PC-3 (cell line): ENCODE data around the gene RIMBP2. TPM values are rescaled to one million over a fixed set of nuclear protein-coding genes. Genes with fewer than 3 reads are reported as not detected.

ENCODE experiments used
- ATAC-seq: fragments of 200-7000 bp; cut with Tn5 transposase; 2 replicates; pipeline ENCODE4 v1.9.1; 2020; ENCODE audit warnings: mild to moderate bottlenecking, moderate library complexity
- BruUV-seq: library from RNA; stranded (reverse); fragments of 400-500 nt; replicated peaks from 2 replicates; lab custom pipeline; 2021; lab: Mats Ljungman, UMichigan
- CTCF ChIA-PET: fragments of 300-600 bp; sonication (Branson Sonifier 250); formaldehyde crosslinking; loops from one replicate; lab custom pipeline; 2022; ENCODE audit warnings: antibody characterized with exemption; lab: Charles Lee
- POLR2A ChIA-PET: fragments of 300-600 bp; sonication (Branson Sonifier 250); formaldehyde crosslinking; loops from one replicate; lab custom pipeline; 2022; ENCODE audit warnings: antibody characterized with exemption; ENCODE audit not compliant: unreplicated experiment; lab: Charles Lee
- DNase-seq: peaks from one replicate; pipeline ENCODE4 v3.0.0-alpha.2; 2015
- H2AFZ ChIP-seq: fragments of 300-600 bp; sonication (generic); 2 replicates; pipeline ENCODE4 v1.6.0; 2016; ENCODE audit warnings: antibody characterized with exemption, low read length
- H3F3A ChIP-seq: fragments of 300-600 bp; sonication (generic); one replicate; pipeline ENCODE4 v1.6.0; 2017; ENCODE audit warnings: antibody characterized with exemption, low read length, control low read depth, mild to moderate bottlenecking; ENCODE audit not compliant: unreplicated experiment
- H3K27ac ChIP-seq: fragments of 300-600 bp; sonication (generic); 2 replicates; pipeline ENCODE4 v1.5.1; 2016; ENCODE audit warnings: mild to moderate bottlenecking, low read length
- H3K27me3 ChIP-seq: fragments of 300-600 bp; sonication (generic); 2 replicates; pipeline ENCODE4 v1.6.1; 2016; ENCODE audit warnings: low read length, mixed read lengths
- H3K36me3 ChIP-seq: fragments of 300-600 bp; sonication (generic); 2 replicates; pipeline ENCODE4 v1.6.1; 2016; ENCODE audit warnings: low read depth, mixed run types, low read length, mixed read lengths
- H3K4me1 ChIP-seq: fragments of 300-600 bp; sonication (generic); 2 replicates; pipeline ENCODE4 v1.5.1; 2016; ENCODE audit warnings: low read length; ENCODE audit not compliant: insufficient read depth
- H3K4me2 ChIP-seq: fragments of 300-600 bp; sonication (generic); 2 replicates; pipeline ENCODE4 v1.6.0; 2016; ENCODE audit warnings: low read length
- H3K4me3 ChIP-seq: fragments of 300-600 bp; sonication (generic); 2 replicates; pipeline ENCODE4 v1.5.1; 2016; ENCODE audit warnings: mild to moderate bottlenecking, low read length, mixed read lengths
- H3K79me2 ChIP-seq: fragments of 300-600 bp; sonication (generic); 2 replicates; pipeline ENCODE4 v1.6.1; 2017; ENCODE audit warnings: low read length, mixed read lengths
- H3K9ac ChIP-seq: fragments of 300-600 bp; sonication (generic); 2 replicates; pipeline ENCODE4 v1.6.0; 2016; ENCODE audit warnings: mild to moderate bottlenecking, low read length
- H3K9me2 ChIP-seq: fragments of 300-600 bp; sonication (generic); replicated peaks from 2 replicates; pipeline ENCODE4 v1.6.1; 2016; ENCODE audit warnings: mixed run types, low read length, mixed read lengths
- H3K9me3 ChIP-seq: fragments of 300-600 bp; sonication (generic); 2 replicates; pipeline ENCODE4 v1.6.1; 2016; ENCODE audit warnings: low read length, mixed read lengths
- H4K20me1 ChIP-seq: fragments of 300-600 bp; sonication (generic); 2 replicates; pipeline ENCODE4 v1.6.1; 2016; ENCODE audit warnings: low read length, mixed read lengths
- EZH2 ChIP-seq: fragments of 300-600 bp; sonication (generic); IDR thresholded peaks from one replicate; pipeline ENCODE4 v1.6.1; 2017; ENCODE audit warnings: antibody characterized with exemption, mild to moderate bottlenecking, low read length; ENCODE audit not compliant: unreplicated experiment
- EZH2phosphoT487 ChIP-seq: fragments of 300-600 bp; sonication (generic); IDR thresholded peaks from 2 replicates; pipeline ENCODE4 v1.6.1; 2018; ENCODE audit warnings: mild to moderate bottlenecking, antibody characterized with exemption, low read length, borderline replicate concordance
- intact Hi-C: fragments of 100-400 bp; cut with micrococcal nuclease; formaldehyde crosslinking; loops from 2 replicates; pipeline ENCODE4 v1.9.0; 2023
- total RNA-seq: library from RNA; depleted of rRNA; stranded (reverse); fragments of >200 nt; gene quantifications from 2 replicates; pipeline ENCODE4 v1.2.3, GENCODE V29; 2014
- TF ChIP-seq, protein P1 (sequence below): fragments of 300-600 bp; sonication (generic); conservative IDR thresholded peaks from 2 replicates; pipeline ENCODE4 v1.5.1; 2017; ENCODE audit warnings: antibody characterized with exemption, low read depth, mild to moderate bottlenecking, low read length

Gene RIMBP2
- total RNA-seq, 1 experiment from 2014 or later = not detected

DNA sequence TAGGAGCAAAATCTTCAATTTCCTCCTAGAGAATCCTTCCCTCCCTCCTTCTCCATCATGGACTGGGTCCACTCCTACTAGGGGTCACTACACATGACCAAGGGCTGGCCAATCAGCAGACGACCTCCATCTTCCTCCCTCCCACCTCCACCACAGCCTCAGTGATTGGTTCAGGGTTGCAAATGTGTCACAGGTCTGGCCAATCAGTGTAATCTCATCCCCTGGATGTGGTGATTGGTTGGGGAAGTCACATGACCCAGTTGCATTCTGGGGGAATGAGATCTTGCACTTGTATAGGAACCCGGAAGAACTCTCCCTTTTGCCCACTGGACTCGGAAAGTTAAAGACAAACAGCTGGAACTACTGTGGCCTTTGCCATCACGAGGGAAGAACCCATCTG lies 209.3 kb downstream of the RIMBP2 start:
- DNase-seq = no peak
- no peaks in the 10 kb centered on the region for H3K79me2 ChIP-seq

DNA sequence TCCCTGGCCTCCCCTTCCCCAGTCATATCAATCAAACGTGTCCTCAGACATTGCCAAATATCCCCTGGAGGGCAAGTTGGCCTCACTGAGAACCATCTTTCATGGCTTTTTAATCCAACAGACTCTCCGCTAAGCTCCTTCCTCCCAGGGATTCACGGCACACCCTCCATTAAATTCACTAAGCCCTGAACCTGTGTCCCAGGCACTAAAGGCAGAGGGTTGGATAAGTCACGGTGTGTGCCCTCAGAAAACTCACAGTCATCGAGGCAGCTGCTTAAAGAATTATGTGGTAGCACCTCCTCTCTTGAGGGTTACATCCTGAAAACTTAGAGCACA lies 211.3 kb downstream of the RIMBP2 start:
- Histone ChIP-seq H3K4me3 (no peak overlapping the region), H3K9me2 (no peaks in the 10 kb centered on the region), H3K4me2 (no peak overlapping the region), H3K9ac (no peak overlapping the region), H3K27ac (no peak overlapping the region), H3K79me2 (no peaks in the 10 kb centered on the region), H3K36me3 (no peaks in the 10 kb centered on the region), H3K27me3 (no peaks in the 10 kb centered on the region), H4K20me1 (no peaks in the 10 kb centered on the region), H3K9me3 (no peaks in the 10 kb centered on the region), H3K4me1 (no peaks in the 10 kb centered on the region), H2AFZ (no peak overlapping the region), H3F3A (no peaks in the 10 kb centered on the region)
- ATAC-seq (no peak), DNase-seq (no peak)
- ChIA-PET POLR2A (no interaction called here), CTCF (no interaction called here)
- TF ChIP-seq EZH2 (no peak), EZH2phosphoT487 (no peak)
- TF ChIP-seq, protein P1, sequence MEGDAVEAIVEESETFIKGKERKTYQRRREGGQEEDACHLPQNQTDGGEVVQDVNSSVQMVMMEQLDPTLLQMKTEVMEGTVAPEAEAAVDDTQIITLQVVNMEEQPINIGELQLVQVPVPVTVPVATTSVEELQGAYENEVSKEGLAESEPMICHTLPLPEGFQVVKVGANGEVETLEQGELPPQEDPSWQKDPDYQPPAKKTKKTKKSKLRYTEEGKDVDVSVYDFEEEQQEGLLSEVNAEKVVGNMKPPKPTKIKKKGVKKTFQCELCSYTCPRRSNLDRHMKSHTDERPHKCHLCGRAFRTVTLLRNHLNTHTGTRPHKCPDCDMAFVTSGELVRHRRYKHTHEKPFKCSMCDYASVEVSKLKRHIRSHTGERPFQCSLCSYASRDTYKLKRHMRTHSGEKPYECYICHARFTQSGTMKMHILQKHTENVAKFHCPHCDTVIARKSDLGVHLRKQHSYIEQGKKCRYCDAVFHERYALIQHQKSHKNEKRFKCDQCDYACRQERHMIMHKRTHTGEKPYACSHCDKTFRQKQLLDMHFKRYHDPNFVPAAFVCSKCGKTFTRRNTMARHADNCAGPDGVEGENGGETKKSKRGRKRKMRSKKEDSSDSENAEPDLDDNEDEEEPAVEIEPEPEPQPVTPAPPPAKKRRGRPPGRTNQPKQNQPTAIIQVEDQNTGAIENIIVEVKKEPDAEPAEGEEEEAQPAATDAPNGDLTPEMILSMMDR = no peak
- intact Hi-C loops = no loop called here
- BruUV-seq = no TSS peak

More for the DNA sequence above, 209.3 kb downstream of the RIMBP2 start:
- H3K9me3 ChIP-seq = no peaks in the 10 kb centered on the region
- no peak overlapping the region for H2AFZ ChIP-seq
- no peak overlapping the region for H3K4me3 ChIP-seq
- intact Hi-C loops = no loop called here
- ChIA-PET POLR2A (no interaction called here), CTCF (no interaction called here)
- H3K9me2 ChIP-seq = no peaks in the 10 kb centered on the region
- BruUV-seq = no TSS peak
- H3K36me3 ChIP-seq = no peaks in the 10 kb centered on the region
- no peak for ATAC-seq
- no peaks in the 10 kb centered on the region for H3F3A ChIP-seq
- no peaks in the 10 kb centered on the region for H3K27me3 ChIP-seq
- no peak overlapping the region for H3K27ac ChIP-seq
- H3K4me2 ChIP-seq = no peak overlapping the region
- H3K9ac ChIP-seq = no peak overlapping the region
- no peaks in the 10 kb centered on the region for H3K4me1 ChIP-seq
- no peak for TF ChIP-seq EZH2
- TF ChIP-seq, protein P1 = no peak
- TF ChIP-seq EZH2phosphoT487 = no peak
- no peaks in the 10 kb centered on the region for H4K20me1 ChIP-seq

DNA sequence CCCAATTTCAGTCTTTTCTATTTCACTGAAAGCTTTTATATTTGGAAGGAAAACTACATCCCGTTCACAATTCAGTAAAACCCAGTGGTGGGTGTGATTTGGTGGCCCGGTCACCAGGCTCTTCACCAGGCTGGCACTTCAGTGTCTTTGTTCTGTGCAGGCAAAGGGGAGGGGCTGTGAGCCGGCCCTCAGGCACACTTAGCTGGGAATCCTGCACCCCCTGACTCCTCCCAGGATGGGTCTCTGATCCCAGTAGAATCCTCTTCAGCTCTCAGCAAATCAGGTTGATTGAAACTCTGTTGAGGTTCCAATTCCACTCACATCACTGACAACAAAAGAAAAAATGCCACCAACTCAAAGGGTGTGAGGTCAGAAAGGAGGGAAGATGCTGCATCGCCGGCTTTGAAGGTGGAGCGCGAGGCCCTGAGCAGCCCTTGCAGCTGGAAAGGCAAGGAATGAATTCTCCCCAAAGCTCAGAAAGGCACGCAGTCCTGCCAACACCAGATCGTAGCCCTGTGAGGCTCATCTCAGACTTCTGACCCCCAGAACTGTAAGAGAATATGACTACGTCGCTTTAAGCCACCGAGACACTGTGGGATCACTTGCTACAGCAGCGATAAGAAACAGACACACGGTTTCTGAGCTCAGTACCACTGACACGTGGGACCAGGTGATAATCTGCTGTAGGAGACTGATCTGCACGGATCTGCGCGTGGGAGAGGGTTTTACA lies 211.8 kb downstream of the RIMBP2 start:
- no peaks in the 10 kb centered on the region for H3K9me2 ChIP-seq
- no peak overlapping the region for H3K9ac ChIP-seq
- no peak for ATAC-seq
- no peak overlapping the region for H3K4me3 ChIP-seq
- H3K27me3 ChIP-seq = no peaks in the 10 kb centered on the region
- no peak overlapping the region for H3K27ac ChIP-seq
- DNase-seq = no peak
- intact Hi-C loops = no loop called here
- no peak overlapping the region for H2AFZ ChIP-seq
- TF ChIP-seq EZH2 (no peak), EZH2phosphoT487 (no peak)
- TF ChIP-seq, protein P1 = no peak
- no peaks in the 10 kb centered on the region for H3K4me1 ChIP-seq
- no peak overlapping the region for H3K4me2 ChIP-seq
- H4K20me1 ChIP-seq = no peaks in the 10 kb centered on the region
- no peaks in the 10 kb centered on the region for H3F3A ChIP-seq
- H3K36me3 ChIP-seq = no peaks in the 10 kb centered on the region
- POLR2A ChIA-PET = no interaction called here
- no peaks in the 10 kb centered on the region for H3K9me3 ChIP-seq
- CTCF ChIA-PET = no interaction called here
- BruUV-seq = no TSS peak
- H3K79me2 ChIP-seq = no peaks in the 10 kb centered on the region
